Activated T-helper 1 cell treated with anti-CD3 and anti-CD28 coated beads, Interleukin-2, amount 50 U/mL, for 16 hours (primary cell): ENCODE data around the gene CLEC17A.
"Not testable (repeated sequence)": the region's sequence is repeated elsewhere in the genome, so short reads cannot be mapped to it uniquely, and the experiment has no call there.

ENCODE experiments used
- DNase-seq, 2 donors: peaks; one replicate each; pipeline ENCODE4 v3.0.0-alpha.2; 2020; ENCODE audit warnings: low read depth in 1 of 2, low spot score in 1 of 2

The CLEC17A gene

GRCh38 chr19:14559916-14560775 lies 22.7 kb upstream of the CLEC17A start:
- DNase-seq: no peak

- no peak for DNase-seq
Measured at GRCh38 chr19:14560776-14561108, 22.1 kb upstream of the CLEC17A start.

- no peak for DNase-seq
Measured at GRCh38 chr19:14561249-14561648, 21.6 kb upstream of the CLEC17A start.

GRCh38 chr19:14561847-14562351 lies 21.0 kb upstream of the CLEC17A start:
- DNase-seq: no peak

- DNase-seq: no peak
Measured at GRCh38 chr19:14562660-14563589, 20.0 kb upstream of the CLEC17A start.

GRCh38 chr19:14563590-14563926 lies 19.3 kb upstream of the CLEC17A start:
- no peak for DNase-seq

GRCh38 chr19:14563989-14564651 lies 18.8 kb upstream of the CLEC17A start:
- DNase-seq: no peak

GRCh38 chr19:14564652-14565297 lies 18.1 kb upstream of the CLEC17A start:
- DNase-seq: not testable (repeated sequence)

GRCh38 chr19:14565298-14565679 lies 17.6 kb upstream of the CLEC17A start:
- no peak for DNase-seq

- no peak for DNase-seq
Measured at GRCh38 chr19:14565765-14566711, 16.8 kb upstream of the CLEC17A start.

- no peak for DNase-seq
Measured at GRCh38 chr19:14566712-14567077, 16.2 kb upstream of the CLEC17A start.

- no peak for DNase-seq
Measured at GRCh38 chr19:14567079-14567478, 15.8 kb upstream of the CLEC17A start.

- DNase-seq: no peak
Measured at GRCh38 chr19:14570864-14571527, 11.9 kb upstream of the CLEC17A start.

GRCh38 chr19:14571695-14572490 lies 11.0 kb upstream of the CLEC17A start, which contains the start of gene NDUFB7:
TSS of gene NDUFB7 (minus strand) at chr19:14572066. CDS start at chr19:14572000, 66 bp downstream.
- DNase-seq: peak; percentile 67 to 87

- DNase-seq: no peak
Measured at GRCh38 chr19:14575428-14575980, 7.4 kb upstream of the CLEC17A start.

GRCh38 chr19:14576363-14576762 lies 6.5 kb upstream of the CLEC17A start:
- no peak for DNase-seq

GRCh38 chr19:14577264-14577663 lies 5.6 kb upstream of the CLEC17A start:
- DNase-seq: no peak

GRCh38 chr19:14577885-14578427 lies 4.9 kb upstream of the CLEC17A start:
- DNase-seq: no peak
